GM21381 (cell line): ENCODE data around the gene ADTRP.
"Not testable (repeated sequence)": the region's sequence is repeated elsewhere in the genome, so short reads cannot be mapped to it uniquely, and the experiment has no call there.

Experiments used
- ATAC-seq: cut with Tn5 transposase; IDR thresholded peaks from one replicate; pipeline ENCODE4 v1.9.1; 2021; ENCODE audit warnings: mild to moderate bottlenecking, moderate library complexity; ENCODE audit not compliant: unreplicated experiment

ADTRP gene

DNA sequence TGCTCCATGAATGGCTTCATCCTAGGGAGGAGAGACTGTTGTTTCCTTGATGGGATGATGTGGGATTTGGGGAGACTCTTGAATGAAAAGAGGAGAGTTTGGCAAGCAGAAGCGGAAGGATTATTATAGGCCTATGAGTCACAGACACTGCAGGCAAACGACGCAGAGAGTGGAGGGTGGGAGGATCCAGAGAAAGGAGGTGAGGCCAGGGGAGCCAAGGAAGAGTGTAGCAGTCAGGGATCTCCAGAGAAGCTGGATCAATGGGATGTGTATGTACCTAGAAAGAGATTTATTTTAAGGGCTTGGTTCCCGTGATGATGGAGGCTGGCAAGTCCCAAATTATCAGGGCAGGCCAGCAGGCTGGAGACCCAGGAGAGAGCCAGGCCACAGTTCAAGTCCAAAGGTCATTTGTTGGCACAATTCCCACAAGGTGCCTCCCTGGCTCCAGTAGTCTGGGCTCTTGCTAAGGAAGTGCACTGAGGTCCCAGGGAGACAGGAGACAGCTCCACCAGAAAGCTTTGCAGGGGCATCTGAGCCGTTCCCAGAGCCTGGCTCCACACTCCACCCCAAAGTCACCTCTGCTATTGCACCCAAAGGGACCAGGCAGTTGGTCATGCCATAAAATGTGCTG is 76.0 kb downstream of the ADTRP start:
- ATAC-seq, result no peak

DNA sequence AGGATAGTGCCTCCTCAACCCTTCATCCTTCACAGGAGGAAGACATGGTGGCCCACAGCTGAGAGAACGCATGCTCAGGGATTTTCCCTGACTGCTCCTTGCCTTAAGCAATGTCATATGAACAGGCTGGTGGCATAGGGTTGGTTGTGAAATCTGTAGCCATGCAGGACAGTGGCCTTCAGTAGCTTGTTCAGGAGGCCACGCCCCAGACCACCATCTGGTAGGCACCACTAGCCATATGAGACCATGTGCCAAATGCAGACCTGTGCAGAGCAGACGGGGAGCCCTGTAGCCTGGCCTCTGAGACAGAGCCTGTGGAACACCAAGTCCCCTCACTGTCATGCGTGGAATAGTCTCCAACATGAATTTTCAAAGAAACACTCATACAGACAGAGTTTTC is 76.5 kb downstream of the ADTRP start:
- ATAC-seq, result no peak

DNA sequence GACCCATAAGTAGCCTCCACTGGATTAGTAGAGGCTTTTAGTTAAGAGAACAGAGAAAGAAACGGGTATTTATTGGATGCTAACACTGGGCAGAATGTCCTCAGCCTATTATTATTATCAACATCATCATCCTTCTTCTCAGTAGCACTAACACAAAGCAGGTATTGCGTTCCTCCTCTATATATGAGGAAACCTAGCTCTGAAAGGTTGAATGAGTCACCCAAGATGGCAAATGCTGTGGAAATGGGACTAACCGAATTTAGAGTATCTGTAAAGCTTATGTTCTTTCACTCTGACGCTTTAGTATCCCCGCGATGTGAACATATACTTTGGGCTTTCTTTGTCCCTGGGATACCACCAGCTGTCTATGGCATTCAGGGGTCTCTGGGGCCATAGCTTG is 77.0 kb downstream of the ADTRP start:
- no peak for ATAC-seq

DNA sequence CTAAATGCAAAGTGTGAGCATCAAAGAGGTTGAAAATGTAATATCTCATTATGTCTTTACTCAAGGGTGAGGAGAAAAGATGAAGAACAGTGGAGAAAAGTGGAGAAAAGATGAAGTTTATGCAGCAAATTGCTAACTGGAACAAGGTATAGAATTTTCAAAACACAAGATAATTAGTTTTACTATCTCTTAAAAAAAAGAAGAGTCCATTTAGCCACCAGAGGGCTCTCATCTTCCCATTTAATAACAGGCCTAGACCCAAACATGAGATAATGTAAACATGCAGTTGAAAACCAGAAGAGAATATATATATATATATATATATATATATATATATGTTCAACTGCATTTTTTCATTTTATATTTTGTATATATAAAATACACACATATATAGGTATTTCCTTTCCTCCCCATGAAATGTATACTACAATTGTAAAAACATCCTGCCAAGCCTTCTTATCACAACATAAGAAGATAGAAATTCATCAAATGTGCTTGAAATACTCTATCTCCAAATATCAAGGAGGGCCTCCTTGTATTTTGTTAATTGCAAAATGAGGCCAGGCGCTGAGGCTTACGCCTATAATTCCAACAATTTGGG is 78.4 kb downstream of the ADTRP start:
- ATAC-seq, result no peak

DNA sequence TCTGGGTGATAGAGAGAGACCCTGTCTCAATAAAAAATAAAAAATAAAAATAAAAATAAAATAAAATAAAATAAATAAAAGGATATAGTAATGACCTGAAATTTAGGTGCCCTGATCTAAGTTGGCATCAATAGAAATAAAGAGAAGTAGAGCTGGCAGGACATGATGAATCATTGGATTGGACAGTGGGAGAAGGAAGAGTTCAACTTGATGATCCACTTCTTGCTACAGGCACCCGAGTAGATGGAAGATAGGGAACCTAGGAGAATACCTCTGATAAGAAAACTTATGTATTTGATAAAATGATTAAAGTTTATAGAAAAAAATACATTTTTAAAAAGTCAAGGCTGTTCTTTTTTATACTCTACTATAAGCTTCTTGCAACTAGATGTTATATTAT is 79.0 kb downstream of the ADTRP start:
- no peak for ATAC-seq

DNA sequence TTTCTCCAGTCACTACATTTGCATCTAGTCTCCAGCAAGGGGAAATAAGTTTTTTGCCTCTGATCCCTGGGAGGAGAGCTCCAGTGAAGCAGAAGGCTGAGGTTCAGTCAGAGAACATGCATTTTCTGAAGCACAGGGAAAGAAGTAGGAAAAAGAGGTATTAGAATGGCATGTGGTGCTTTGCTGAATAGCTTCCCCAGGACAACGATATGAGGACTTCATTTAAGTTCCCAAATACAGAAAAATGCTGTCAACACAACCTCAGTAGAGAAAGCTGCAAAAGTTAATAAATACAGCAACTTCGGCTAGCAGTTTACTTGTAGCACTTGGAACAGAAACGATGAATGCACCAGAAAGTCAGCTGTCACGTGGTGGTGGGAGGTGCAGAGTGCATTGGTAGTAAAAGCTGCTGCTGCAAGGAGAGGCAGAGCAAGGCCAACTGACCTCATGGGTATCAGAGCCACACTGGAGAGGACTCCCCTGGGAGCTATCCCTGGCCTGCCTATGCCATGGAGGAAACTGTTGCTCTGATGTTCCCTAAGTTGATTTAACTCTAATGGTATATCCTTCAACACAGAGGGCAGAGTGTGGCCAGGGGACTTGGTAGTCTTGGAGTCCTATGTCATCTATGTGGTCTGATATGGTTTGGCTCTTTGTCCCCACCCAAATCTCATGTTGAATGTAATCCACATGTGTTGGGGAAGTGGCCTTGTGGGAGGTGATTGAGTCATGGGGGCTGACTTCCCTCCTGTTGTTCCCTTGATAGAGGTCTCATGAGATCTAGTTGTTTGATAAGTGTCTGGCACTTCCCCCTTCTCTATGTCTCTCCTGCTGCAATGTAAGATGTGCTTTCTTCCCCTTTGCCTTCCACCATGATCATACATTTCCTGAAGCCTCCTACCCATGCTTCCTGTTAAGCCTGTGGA is 85.9 kb downstream of the ADTRP start:
- no peak for ATAC-seq

DNA sequence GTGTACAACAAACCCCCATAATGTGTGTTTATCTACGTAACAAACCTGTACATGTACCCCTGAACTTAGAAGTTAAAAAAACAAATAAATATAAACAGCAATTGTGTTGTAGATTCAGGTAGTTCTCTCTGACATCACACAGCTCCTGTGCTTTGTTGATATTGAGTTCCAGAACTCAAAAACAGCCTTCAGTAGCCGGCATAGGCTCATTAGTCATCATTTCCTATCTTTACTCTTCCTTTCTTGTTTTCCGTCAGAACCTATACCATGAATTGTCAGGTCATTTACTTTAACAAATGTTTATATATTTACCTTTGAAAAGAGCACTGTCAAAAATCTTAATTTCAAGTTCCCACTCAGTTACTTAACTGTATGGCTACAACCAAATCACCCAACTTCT is 88.8 kb downstream of the ADTRP start:
- ATAC-seq, result no peak

DNA sequence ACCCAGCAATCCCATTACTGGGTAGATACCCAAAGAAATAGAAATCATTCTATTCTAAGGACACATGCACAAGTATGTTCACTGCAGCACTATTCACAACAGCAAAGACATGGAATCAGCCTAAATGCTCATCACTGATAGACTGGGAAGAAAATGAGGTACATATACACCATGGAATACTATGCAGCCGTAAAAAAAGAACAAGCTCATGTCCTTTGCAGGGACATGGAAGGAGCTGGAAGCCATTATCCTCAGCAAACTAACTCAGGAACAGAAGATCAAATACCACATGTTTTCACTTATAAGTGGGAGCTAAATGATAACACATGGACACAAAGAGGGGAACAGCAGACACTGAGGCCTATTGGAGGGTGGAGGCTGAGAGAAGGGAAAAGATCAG is 89.2 kb downstream of the ADTRP start:
- not testable (repeated sequence) for ATAC-seq

DNA sequence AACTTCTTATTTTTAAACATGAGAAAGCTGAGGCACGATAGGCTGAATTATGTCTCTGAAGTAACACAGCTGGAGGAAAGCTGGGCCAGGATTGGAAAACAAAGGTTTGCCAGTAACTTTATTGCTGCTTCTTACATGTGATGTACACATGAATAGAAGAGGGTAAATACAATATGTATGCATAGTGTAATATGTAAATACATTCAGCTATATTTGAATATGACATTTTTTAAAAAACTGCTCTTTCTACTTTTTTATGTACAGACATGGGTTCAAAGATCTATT is 90.2 kb downstream of the ADTRP start:
- no peak for ATAC-seq

DNA sequence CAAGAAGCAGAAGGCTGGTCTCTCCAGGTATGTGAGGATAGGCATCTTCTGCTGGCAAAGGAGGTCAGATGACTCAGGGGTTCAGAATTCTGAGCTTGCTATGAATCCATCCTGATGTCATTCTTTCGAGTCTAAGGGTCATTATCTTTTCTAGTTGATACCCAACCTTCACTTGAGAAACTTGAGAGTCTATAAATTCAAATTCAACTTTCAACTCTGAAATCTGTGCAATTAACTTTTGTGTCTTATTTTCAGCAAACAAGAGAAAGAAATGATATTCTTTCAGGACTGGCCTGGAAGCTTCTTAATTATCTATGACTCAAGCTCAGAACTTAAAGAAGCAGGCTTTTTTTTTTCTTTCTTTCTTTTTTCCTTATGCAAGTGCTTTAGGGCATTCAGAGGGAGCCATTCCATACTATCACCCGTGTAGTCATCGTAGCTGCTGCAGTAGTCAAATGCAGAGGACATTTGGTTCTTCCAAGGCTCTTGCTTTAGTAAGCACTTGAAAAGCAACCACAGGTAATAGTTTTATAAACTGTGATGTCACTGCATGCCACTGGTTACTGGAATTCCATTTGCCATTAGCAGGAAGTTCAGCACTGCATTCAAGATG is 93.0 kb downstream of the ADTRP start:
- no peak for ATAC-seq

DNA sequence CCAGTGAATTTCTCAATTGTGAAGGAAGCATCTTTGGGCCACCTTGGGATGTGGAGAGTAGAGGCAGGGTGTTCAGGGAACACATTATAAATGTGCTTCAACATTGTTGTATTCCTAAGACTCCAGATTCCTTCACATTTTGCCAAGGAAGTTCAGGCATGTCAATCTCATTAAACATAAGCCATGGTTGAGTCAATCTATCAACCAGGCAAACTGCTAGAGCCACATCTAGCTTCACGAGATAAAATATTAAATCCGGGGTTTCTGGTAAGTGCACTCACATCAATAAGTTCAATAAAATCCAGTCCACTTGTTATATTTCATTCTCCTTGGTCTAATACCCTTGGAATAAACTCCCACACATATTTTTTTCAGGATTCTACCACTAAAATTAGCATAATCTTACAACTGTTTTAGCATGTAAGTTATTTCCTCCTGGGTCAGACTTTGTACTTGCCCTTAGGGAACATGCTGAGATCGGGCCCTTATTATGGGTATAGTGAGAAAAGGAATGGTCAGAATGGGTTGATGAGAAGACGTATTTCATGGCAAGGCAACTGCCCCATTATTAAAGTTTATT is 93.6 kb downstream of the ADTRP start:
- ATAC-seq, result no peak

DNA sequence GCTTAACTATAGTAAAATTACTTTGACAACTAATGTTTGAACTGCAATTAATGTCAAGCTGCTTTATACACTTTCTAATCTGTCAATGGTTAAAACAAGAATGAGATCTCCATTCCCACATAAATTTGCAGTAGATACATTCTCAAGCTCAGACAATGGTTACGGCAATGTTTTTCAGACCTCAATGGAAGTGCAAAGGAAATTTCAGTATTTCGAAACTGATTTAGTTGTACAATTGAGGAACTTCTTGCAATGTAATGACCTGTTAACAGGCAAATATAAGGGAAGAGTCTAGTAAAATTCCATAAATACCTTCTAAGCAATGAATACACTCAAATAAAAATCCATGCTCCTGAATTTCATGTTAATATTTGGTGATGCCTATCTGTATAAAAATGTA is 94.7 kb downstream of the ADTRP start:
- ATAC-seq, result no peak

DNA sequence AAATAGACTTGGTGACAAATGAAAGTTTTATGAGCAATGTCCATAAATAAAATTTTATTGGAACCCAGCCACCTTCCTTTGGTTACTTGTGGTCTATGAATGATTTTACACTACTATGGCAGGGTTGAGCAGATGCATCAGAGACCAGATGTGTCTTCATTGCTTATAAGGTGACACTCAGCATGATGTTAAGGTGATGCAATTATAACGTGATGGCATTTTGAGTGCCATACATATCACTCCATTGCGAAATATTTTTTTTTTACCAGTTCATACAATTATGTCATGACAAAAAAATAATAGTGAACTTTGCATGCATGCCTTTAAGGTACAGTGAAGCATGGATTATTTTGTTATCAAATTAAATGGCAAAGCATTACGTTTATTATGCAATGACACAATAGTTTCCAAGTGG is 96.0 kb downstream of the ADTRP start:
- no peak for ATAC-seq

DNA sequence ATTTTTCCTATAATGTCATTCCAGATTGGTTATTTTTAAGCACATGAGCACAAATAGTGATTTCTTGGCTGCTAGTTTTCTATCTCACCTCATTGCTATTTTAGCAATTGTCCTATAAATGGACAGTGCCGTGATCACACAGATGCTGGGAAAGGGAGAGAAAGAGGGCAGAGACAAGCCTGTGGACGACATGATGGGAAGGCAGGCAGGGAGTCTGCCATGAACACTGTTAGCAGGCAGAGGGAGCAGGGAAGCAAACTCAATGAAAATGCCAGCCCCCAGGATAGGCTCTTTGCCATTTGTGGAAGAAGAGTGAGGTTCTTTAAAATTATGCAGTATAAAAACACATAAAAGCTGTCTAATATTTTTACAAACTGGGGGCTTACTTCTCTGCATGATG is 96.8 kb downstream of the ADTRP start:
- ATAC-seq, result no peak

DNA sequence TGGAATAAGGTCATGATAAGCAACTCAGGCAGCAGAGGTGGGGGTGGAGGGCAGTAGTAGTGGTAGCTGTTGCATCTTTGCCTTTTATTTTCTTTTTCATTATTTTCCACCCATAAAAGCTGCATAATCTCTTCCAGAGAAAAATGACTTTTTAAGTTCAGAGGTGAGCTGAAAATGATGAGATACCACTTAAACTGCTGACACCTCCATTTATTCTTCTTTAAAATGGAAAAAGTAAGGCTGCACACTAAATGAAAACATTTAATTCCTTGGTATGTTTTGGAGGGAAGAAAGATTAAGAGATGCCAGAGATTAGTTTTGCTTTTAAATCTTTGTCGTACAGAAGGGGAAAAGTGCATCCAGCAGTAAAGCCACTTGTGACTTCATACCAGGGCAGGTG is 97.2 kb downstream of the ADTRP start:
- ATAC-seq, result no peak

DNA sequence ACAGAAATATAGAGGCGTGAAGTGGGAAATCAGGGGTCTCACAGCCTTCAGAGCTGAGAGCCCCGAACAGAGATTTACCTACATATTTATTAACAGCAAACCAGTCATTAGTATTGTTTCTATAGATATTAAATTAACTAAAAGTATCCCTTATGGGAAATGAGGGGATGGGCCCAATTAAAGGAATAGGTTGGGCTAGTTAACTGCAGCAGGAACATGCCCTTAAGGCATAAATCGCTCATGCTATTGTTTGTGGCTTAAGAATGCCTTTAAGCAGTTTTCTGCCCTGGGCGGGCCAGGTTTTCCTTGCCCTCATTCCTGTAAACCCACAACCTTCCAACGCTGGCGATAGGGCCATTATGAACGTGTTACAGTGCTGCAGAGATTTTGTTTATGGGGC is 98.1 kb downstream of the ADTRP start:
- ATAC-seq, result not testable (repeated sequence)

DNA sequence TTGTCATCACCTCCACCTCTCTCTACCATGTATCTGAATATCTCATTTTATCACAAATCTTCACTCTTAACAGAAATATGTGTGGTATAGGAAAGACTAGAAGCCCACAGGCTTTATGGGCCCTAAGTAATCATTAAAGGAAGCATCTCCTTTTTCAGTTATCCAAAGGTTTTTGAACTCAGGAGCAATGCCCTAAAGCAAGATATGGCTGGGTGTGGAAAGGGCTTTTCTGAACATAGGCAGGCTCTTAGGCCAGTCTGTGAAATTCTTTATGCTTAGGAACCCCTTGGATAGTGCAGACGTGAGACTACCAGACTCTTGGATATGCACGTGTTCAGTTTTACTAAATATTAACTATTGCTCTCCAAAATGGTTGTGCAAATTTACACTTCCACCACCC is 99.5 kb downstream of the ADTRP start:
- no peak for ATAC-seq

DNA sequence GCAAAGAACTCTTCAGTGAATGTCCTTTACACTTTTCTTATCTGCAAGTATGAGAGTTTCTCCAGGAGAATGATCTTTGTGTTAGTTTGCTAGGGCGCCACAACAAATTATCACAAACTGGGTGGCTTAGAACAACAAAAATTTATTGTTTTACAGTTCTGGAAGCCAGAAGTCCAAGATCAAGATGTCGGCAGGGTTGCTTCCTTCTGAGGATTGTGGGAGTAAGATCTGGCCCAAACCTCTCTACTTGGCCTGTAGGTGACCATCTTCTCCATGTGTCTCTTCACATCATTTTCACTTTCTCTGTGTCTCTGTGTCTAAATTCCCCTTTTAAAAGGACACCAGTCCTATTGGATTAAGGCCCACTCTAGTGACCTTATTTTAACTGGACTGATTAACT is 103.0 kb downstream of the ADTRP start:
- ATAC-seq, result no peak

DNA sequence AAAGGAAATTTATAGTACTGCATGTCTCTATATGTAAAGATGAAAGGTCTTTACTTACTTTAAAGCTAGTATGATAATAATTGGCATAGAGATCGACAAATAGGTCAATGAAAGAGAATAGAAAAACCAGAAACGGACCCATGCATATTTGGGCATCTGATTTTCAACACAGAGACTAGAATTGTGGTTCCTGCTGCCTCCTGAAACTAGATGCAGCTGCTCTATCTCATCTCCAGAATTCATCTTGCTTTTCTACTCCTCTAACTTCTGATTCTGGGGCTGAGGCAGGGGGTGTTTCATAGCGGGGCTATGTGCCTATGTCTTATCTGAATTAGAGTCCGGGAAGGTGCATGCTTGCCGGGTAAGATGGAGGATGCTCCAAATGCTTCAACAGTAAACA is 105.9 kb downstream of the ADTRP start:
- no peak for ATAC-seq

DNA sequence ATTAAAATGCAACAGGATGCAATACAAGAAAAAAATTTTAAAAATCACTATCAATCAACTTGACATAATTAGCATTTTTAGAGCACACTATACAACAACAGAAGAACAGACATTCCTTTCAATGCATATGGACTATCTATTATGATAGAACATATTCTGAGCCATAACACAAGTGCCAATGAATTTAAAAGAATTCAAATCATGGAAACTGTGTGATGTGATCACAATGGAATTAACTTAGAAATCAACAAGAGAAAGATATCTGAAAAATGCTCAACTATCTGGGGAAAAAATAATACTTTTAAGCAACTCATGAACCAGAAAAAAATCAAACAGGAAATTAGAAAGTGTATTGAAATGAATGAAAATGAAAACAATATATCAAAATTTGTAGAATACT is 106.3 kb downstream of the ADTRP start:
- no peak for ATAC-seq

DNA sequence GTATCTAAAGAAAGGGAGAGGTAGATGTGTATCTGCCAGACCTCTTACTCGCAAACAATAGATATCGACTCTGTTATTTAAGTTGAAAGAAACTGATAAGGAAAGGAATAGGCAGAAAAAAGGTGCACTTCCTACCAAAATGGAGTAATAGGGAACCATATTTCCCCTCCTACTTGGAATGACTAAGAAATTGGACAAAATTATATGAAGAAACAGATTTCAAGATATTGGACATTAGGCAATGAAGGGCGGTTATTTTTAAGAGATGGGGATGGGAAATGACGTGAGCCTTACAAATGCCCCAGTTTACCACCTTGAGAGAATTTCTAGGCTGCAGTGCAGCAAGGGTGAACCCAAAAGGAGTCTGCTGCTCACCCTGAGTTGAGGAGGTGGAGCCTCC is 108.9 kb downstream of the ADTRP start:
- no peak for ATAC-seq

DNA sequence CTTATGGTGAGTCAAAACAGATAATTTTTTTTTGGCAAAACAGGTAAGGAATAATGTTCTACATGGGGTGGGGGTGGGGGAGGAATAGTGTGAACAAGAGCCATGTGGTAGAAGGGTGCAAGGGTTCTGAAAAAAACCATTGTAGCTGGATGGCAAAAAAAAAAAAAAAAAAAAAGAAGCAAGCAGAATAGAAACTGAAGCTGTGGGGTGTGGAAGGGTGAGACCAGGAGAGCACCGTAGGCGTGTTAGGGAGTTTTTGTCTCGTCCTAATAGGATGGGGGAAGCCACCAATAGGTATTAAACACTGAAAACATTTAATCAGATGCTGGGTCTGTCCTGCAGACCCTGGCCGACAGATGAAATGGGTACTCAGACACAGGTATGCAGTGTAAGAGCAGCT is 110.1 kb downstream of the ADTRP start:
- no peak for ATAC-seq
